B cell (primary cell): Measurements from ENCODE around the gene ABCA2. TPM values are rescaled to one million over a fixed set of nuclear protein-coding genes. Genes with fewer than 3 reads are reported as not detected.

Experiments used
- ATAC-seq: fragments of 200-7000 bp; cut with Tn5 transposase; one replicate; pipeline ENCODE4 v1.10.0; 2021; ENCODE audit warnings: low read depth, mild to moderate bottlenecking, moderate number of reproducible peaks, moderate library complexity
- CTCF ChIA-PET: fragments of 350-600 bp; sonication (Branson Sonifier 250); formaldehyde crosslinking; loops from one replicate; lab custom pipeline; 2021; ENCODE audit warnings: antibody characterized with exemption, inconsistent platforms; lab: Charles Lee
- POLR2A ChIA-PET: fragments of 350-600 bp; sonication (Branson Sonifier 250); formaldehyde crosslinking; loops from one replicate; lab custom pipeline; 2021; ENCODE audit warnings: antibody characterized with exemption; lab: Charles Lee
- DNase-seq: peaks from one replicate; pipeline ENCODE4 v3.0.0; 2013
- H2AFZ ChIP-seq: 2 replicates; pipeline ENCODE4 v1.6.1; 2012; ENCODE audit warnings: mild to moderate bottlenecking, low read depth, low read length; ENCODE audit not compliant: insufficient read depth, poor library complexity, severe bottlenecking
- H3K27ac ChIP-seq, 2 donors: 1 replicate in 1 of 2; 2 replicates in 1 of 2; pipeline ENCODE4 v1.5.1; 2012 to 2013; ENCODE audit warnings: low read length in 2 of 2, mild to moderate bottlenecking in 2 of 2, moderate library complexity in 1 of 2
- H3K27me3 ChIP-seq, 4 experiments: fragments of 200-600 bp in 1 of 4; sonication (generic) in 1 of 4; replicated peaks in 1 of 4; 1 replicate in 2 of 4; 2 replicates in 2 of 4; pipeline versions ENCODE4 v1.6.1 to v1.7.0; 2013 to 2016; ENCODE audit warnings: low read length in 3 of 4, mild to moderate bottlenecking in 2 of 4, mixed read lengths in 1 of 4, moderate library complexity in 1 of 4; ENCODE audit not compliant: insufficient read depth in 4 of 4, control insufficient read depth in 3 of 4; ENCODE audit errors: control extremely low read depth in 1 of 4
- H3K36me3 ChIP-seq, 2 experiments: replicated peaks in 1 of 2; 1 replicate in 1 of 2; 2 replicates in 1 of 2; pipeline versions ENCODE4 v1.6.1 to v1.7.1; 2013; ENCODE audit warnings: low read length in 1 of 2; ENCODE audit not compliant: insufficient read depth in 2 of 2, control insufficient read depth in 1 of 2; ENCODE audit errors: control extremely low read depth in 1 of 2, extremely low read depth in 1 of 2
- H3K4me1 ChIP-seq, 2 donors: fragments of 200-600 bp in 1 of 2; sonication (generic) in 1 of 2; 1 replicate in 1 of 2; 2 replicates in 1 of 2; pipeline versions ENCODE4 v1.5.1 to v1.6.1; 2013 to 2017; ENCODE audit warnings: low read length in 2 of 2; ENCODE audit not compliant: control insufficient read depth in 2 of 2, insufficient read depth in 2 of 2
- H3K4me2 ChIP-seq: replicated peaks from 2 replicates; pipeline ENCODE3; 2012; ENCODE audit warnings: mild to moderate bottlenecking, low read depth, low read length; ENCODE audit not compliant: poor library complexity, severe bottlenecking
- H3K4me3 ChIP-seq, 5 experiments: fragments of 200-600 bp in 1 of 5; sonication (generic) in 1 of 5; 1 replicate in 3 of 5; 2 replicates in 2 of 5; pipeline versions ENCODE4 v1.5.1 to v1.7.0; 2011 to 2016; ENCODE audit warnings: low read length in 4 of 5, mild to moderate bottlenecking in 4 of 5, low read depth in 2 of 5, control low read depth in 1 of 5, moderate library complexity in 1 of 5; ENCODE audit not compliant: insufficient read depth in 1 of 5; ENCODE audit errors: control extremely low read depth in 1 of 5, extremely low read depth in 1 of 5
- H3K79me2 ChIP-seq: fragments of 200-600 bp; sonication (generic); one replicate; pipeline ENCODE4 v1.6.0; 2016; ENCODE audit warnings: low read length; ENCODE audit not compliant: control insufficient read depth, insufficient read depth
- H3K9ac ChIP-seq: fragments of 200-600 bp; sonication (generic); 2 replicates; pipeline ENCODE4 v1.6.1; 2017; ENCODE audit warnings: mild to moderate bottlenecking, low read length, moderate library complexity
- H3K9me3 ChIP-seq, 3 donors: one replicate each; pipeline versions ENCODE4 v1.6.1 to v1.7.1; 2013; ENCODE audit warnings: low read length in 2 of 3; ENCODE audit not compliant: control insufficient read depth in 2 of 3, insufficient read depth in 1 of 3; ENCODE audit errors: control extremely low read depth in 1 of 3
- H4K20me1 ChIP-seq: 2 replicates; pipeline ENCODE4 v1.6.0; 2012; ENCODE audit warnings: mild to moderate bottlenecking, low read length; ENCODE audit not compliant: insufficient read depth, control insufficient read depth, poor library complexity, severe bottlenecking
- H3K27ac Mint-ChIP-seq: one replicate; pipeline ENCODE4 v1.8.0; 2021; ENCODE audit warnings: mixed read lengths
- H3K27me3 Mint-ChIP-seq: one replicate; pipeline ENCODE4 v1.8.0; 2021; ENCODE audit warnings: mixed read lengths
- H3K4me1 Mint-ChIP-seq: one replicate; pipeline ENCODE4 v1.8.0; 2021; ENCODE audit warnings: mixed read lengths
- H3K4me3 Mint-ChIP-seq: one replicate; pipeline ENCODE4 v1.8.0; 2021; ENCODE audit warnings: mixed read lengths
- H3K9me3 Mint-ChIP-seq: one replicate; pipeline ENCODE4 v1.8.0; 2022; ENCODE audit warnings: mixed read lengths; ENCODE audit not compliant: insufficient read depth
- CTCF ChIP-seq: fragments of 200-600 bp; IDR thresholded peaks from one replicate; pipeline ENCODE4 v1.8.0; 2022; ENCODE audit warnings: antibody characterized with exemption, mild to moderate bottlenecking
- EZH2 ChIP-seq: IDR thresholded peaks from 2 replicates; pipeline ENCODE4 v1.6.1; 2012; ENCODE audit warnings: borderline replicate concordance, low read depth, mild to moderate bottlenecking, moderate library complexity, low read length; ENCODE audit not compliant: insufficient read depth, poor library complexity, severe bottlenecking
- WGBS: methylation state at CpG from one replicate; pipeline ENCODE4 v1.1.5; 2013; ENCODE audit warnings: missing lambda C conversion rate; ENCODE audit not compliant: insufficient coverage; 5-methylcytosine and 5-hydroxymethylcytosine counted together
- intact Hi-C: fragments of 100-400 bp; cut with micrococcal nuclease; formaldehyde crosslinking; loops from one replicate; pipeline ENCODE4 v1.10.0; 2022
- polyA plus RNA-seq: library from polyadenylated mRNA; depleted of rRNA; stranded (reverse); fragments of >200 nt; gene quantifications from 2 replicates; pipeline ENCODE4 v1.2.3, GENCODE V29; 2012
- total RNA-seq, 2 donors: library from RNA; stranded (reverse); fragments of 120-200 nt in 1 of 2; gene quantifications; 1 replicate in 1 of 2; 2 replicates in 1 of 2; pipeline versions ENCODE4 v1.2.3 to v1.2.4, GENCODE V29; 2013 to 2022

ABCA2 gene
- total and polyA plus RNA-seq, 2 donors (not counting 1 experiment from before 2014, with no cell fraction given): 30.7 to 61.1 TPM

DNA sequence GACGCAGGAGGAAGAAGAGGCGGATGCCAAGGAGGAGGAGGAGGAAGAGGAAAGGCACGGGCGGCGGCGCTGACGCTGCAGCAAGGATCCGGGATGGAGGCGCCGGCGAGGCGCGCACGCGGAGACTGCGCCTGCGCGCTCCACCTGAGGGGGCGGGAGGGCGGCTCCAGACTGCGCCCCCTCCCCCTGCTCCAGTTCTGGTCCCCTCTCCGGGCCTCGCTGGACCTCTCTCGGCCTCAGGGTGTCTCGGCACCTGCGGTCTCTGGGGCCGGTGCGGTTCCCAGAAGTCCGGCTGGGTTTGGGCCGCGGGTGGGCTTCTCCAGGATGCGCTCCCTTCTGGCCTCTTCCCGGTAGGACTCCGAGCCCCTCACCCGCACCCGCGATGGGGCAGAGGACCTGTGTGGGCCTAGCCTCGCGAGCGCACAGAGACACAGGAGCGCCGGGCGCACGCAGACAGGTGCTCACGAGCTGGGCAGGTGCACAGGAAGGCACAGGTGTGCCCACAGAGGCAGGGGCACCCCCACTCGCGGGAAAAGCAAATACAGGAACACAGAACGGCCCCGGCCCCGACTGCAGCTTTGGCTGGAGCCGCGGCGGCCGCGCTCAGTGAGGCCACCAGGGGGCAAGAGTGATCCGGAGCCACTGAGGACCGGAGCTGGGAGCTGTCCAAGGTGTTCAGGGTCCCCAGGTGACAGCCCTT, 18.2 kb upstream of the ABCA2 start, which contains the start of gene NPDC1:
Gene NPDC1, minus strand, starts transcription at position 90 of the 700 bp plus-strand sequence. CDS start 188 bp downstream, outside the sequence.
- DNase-seq: peak; percentile 89
- no peaks in the 10 kb centered on the region for H3K36me3 ChIP-seq
- peaks cover 0 to 86% (median 53%) of the 10 kb centered on the region in 4 experiments for H3K27me3 ChIP-seq
- peak within 1 kb of the TSS; percentile 85 for H3K4me2 ChIP-seq
- H3K4me1 ChIP-seq: peaks cover 24 to 42% of the 10 kb centered on the region in 2 donors
- 1% methylated on average over 57 of the region's 57 CpGs for WGBS
- peak; percentile 96 for ATAC-seq
- peaks cover 0 to 41% (median 0%) of the 10 kb centered on the region in 3 donors for H3K9me3 ChIP-seq
- peak within 1 kb of the TSS; percentile 47 for H3K4me3 Mint-ChIP-seq
- H3K9me3 Mint-ChIP-seq: no peaks in the 10 kb centered on the region
- peaks cover 17% of the 10 kb centered on the region for H3K27me3 Mint-ChIP-seq
- peaks cover 10% of the 10 kb centered on the region for H3K4me1 Mint-ChIP-seq
- TF ChIP-seq EZH2 (peak; percentile 97), CTCF (peak; percentile 87)
- H3K4me3 ChIP-seq: peak within 1 kb of the TSS in 3 of 5 experiments; percentile 18 to 46 (median 23)
- ChIA-PET CTCF (interaction anchor here (0.7 to 3.2 kb wide), 38 partner anchors 10 to 526 kb away, joined by 3 to 61 read pairs (median 5); partner anchors contain the start of genes AJM1, CLIC3, FUT7 and MAN1B1), POLR2A (interaction anchor here (0.7 to 1.4 kb wide), 5 partner anchors 13 to 275 kb away, joined by 3 to 5 read pairs (median 4); partner anchors contain the start of genes RNF224, SAPCD2 and TPRN)
- peak within 1 kb of the TSS; percentile 39 for H3K9ac ChIP-seq
- H3K79me2 ChIP-seq: no peaks in the 10 kb centered on the region
- H4K20me1 ChIP-seq: peaks cover 5% of the 10 kb centered on the region
- intact Hi-C loops: loop anchor here (1.0 to 2.0 kb wide), 2 partner anchors 21 to 191 kb away; no protein-coding TSS in a partner anchor
- H3K27ac ChIP-seq: no peak within 1 kb of the TSS
- peak within 1 kb of the TSS; percentile 15 for H3K27ac Mint-ChIP-seq
- peak within 1 kb of the TSS; percentile 28 for H2AFZ ChIP-seq
